Hepatocyte (in vitro differentiated cells): ENCODE measurements around the gene ICA1. TPM values are rescaled to one million over a fixed set of nuclear protein-coding genes. Genes with fewer than 3 reads are reported as not detected.

Source experiments
- DNase-seq: peaks from one replicate; pipeline ENCODE4 v3.0.0-alpha.2; 2016; ENCODE audit warnings: low spot score
- H2AFZ ChIP-seq: fragments of 200-600 bp; sonication (generic); 2 replicates; pipeline ENCODE4 v1.6.0; 2016; ENCODE audit warnings: antibody characterized with exemption, mild to moderate bottlenecking
- H3K27ac ChIP-seq: fragments of 200-600 bp; sonication (generic); 2 replicates; pipeline ENCODE4 v1.5.1; 2016; ENCODE audit warnings: mild to moderate bottlenecking
- H3K27me3 ChIP-seq: fragments of 200-600 bp; sonication (generic); 2 replicates; pipeline ENCODE4 v1.6.1; 2016
- H3K36me3 ChIP-seq: fragments of 200-600 bp; sonication (generic); replicated peaks from 2 replicates; pipeline ENCODE4 v1.5.1; 2016; ENCODE audit warnings: low read depth; ENCODE audit not compliant: insufficient read depth
- H3K4me1 ChIP-seq: fragments of 200-600 bp; sonication (generic); 2 replicates; pipeline ENCODE4 v1.5.1; 2016; ENCODE audit warnings: mild to moderate bottlenecking, moderate library complexity; ENCODE audit not compliant: insufficient read depth
- H3K4me2 ChIP-seq: fragments of 200-600 bp; sonication (generic); 2 replicates; pipeline ENCODE4 v1.6.0; 2016
- H3K4me3 ChIP-seq: fragments of 200-600 bp; sonication (generic); 2 replicates; pipeline ENCODE4 v1.5.1; 2016; ENCODE audit warnings: mild to moderate bottlenecking
- H3K79me2 ChIP-seq: fragments of 200-600 bp; sonication (generic); 2 replicates; pipeline ENCODE4 v1.6.0; 2017; ENCODE audit warnings: mild to moderate bottlenecking
- H3K9me2 ChIP-seq: fragments of 200-600 bp; sonication (generic); replicated peaks from 2 replicates; pipeline ENCODE4 v1.6.0; 2017; ENCODE audit warnings: mild to moderate bottlenecking; ENCODE audit not compliant: insufficient read depth
- H3K9me3 ChIP-seq: fragments of 200-600 bp; sonication (generic); 2 replicates; pipeline ENCODE4 v1.5.1; 2016; ENCODE audit warnings: low read depth, mild to moderate bottlenecking
- H4K20me1 ChIP-seq: fragments of 200-600 bp; sonication (generic); 2 replicates; pipeline ENCODE4 v1.6.0; 2016; ENCODE audit warnings: mild to moderate bottlenecking; ENCODE audit not compliant: insufficient read depth, poor library complexity, severe bottlenecking
- EZH2 ChIP-seq: fragments of 200-600 bp; sonication (generic); IDR thresholded peaks from 2 replicates; pipeline ENCODE4 v1.6.1; 2016; ENCODE audit warnings: antibody characterized with exemption, mild to moderate bottlenecking, borderline replicate concordance
- EZH2phosphoT487 ChIP-seq: fragments of 200-600 bp; sonication (generic); IDR thresholded peaks from one replicate; pipeline ENCODE4 v1.6.1; 2018; ENCODE audit warnings: antibody characterized with exemption, mild to moderate bottlenecking, low read depth, moderate library complexity; ENCODE audit not compliant: unreplicated experiment, severe bottlenecking
- WGBS: methylation state at CpG from one replicate; pipeline ENCODE4 v1.1.6; 2016; ENCODE audit warnings: low lambda C conversion rate; ENCODE audit errors: missing lambda C conversion rate; 5-methylcytosine and 5-hydroxymethylcytosine counted together
- polyA plus RNA-seq: library from polyadenylated mRNA; unstranded; fragments of >200 nt; fragmentation: Nextera tagmentation; extraction: Ambion mirVana; gene quantifications from 2 replicates; pipeline ENCODE4 v1.2.1, GENCODE V29; 2016
- total RNA-seq: library from RNA; depleted of rRNA; stranded (reverse); fragments of >200 nt; gene quantifications from 2 replicates; pipeline ENCODE4 v1.2.3, GENCODE V29; 2014
- TF ChIP-seq, protein P1 (sequence below): fragments of 200-600 bp; sonication (generic); IDR thresholded peaks from 2 replicates; pipeline ENCODE4 v1.5.1; 2016; ENCODE audit warnings: antibody characterized with exemption, mild to moderate bottlenecking; ENCODE audit not compliant: poor library complexity

The ICA1 gene
- total and polyA plus RNA-seq, 2 experiments from 2014 or later, result 32.9 to 40.1 TPM

DNA sequence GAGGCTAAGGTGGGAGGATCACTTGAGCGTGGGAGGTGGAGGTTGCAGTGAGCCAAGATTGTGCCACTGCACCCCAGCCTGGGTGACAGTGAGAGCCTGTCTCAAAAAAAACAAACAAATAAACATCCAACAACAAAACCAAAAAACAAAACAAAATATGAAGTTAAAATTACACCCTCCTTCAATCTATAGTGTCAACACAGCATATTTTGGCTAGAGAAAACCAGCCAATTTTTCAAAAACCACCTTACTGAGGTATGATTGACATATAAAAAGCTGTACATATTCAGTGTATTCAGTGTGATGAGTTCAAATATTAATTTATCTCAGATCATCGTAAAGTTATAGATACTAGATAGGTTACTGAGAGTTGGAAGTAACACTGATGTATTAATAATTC lies 102.4 kb downstream of the ICA1 start:
- 48% methylated on average over 2 of the region's 2 CpGs for WGBS
- Histone ChIP-seq H3K4me3 (no peak overlapping the region), H2AFZ (no peak overlapping the region), H3K4me1 (no peaks in the 10 kb centered on the region), H3K27me3 (no peaks in the 10 kb centered on the region), H4K20me1 (no peaks in the 10 kb centered on the region), H3K27ac (no peak overlapping the region), H3K9me2 (no peaks in the 10 kb centered on the region), H3K36me3 (no peaks in the 10 kb centered on the region), H3K4me2 (no peak overlapping the region), H3K79me2 (no peaks in the 10 kb centered on the region), H3K9me3 (no peaks in the 10 kb centered on the region)
- TF ChIP-seq EZH2 (no peak), EZH2phosphoT487 (no peak)
- TF ChIP-seq, protein P1, sequence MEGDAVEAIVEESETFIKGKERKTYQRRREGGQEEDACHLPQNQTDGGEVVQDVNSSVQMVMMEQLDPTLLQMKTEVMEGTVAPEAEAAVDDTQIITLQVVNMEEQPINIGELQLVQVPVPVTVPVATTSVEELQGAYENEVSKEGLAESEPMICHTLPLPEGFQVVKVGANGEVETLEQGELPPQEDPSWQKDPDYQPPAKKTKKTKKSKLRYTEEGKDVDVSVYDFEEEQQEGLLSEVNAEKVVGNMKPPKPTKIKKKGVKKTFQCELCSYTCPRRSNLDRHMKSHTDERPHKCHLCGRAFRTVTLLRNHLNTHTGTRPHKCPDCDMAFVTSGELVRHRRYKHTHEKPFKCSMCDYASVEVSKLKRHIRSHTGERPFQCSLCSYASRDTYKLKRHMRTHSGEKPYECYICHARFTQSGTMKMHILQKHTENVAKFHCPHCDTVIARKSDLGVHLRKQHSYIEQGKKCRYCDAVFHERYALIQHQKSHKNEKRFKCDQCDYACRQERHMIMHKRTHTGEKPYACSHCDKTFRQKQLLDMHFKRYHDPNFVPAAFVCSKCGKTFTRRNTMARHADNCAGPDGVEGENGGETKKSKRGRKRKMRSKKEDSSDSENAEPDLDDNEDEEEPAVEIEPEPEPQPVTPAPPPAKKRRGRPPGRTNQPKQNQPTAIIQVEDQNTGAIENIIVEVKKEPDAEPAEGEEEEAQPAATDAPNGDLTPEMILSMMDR, result no peak
- no peak for DNase-seq

DNA sequence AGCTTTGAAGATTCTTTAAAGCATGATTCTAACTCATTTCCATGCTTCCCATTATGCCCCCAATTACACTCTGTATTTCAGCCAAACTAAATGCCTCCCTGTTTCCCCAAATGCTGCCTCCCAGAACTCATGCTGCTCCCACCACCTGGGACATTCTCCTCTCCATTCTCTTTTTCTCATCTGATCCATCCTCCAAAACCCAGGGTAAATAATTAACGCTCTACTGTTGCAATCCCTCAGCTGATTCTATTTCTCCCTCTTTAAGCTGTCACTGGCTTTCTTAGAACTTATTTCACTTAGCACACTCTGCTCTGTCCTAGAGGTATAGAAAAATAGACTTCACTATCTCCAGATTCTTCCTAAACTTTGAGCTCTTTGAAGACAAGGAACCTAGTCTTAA lies 104.7 kb downstream of the ICA1 start:
- no peak for DNase-seq
- no peak overlapping the region for H3K27ac ChIP-seq
- H3K4me2 ChIP-seq, result no peak overlapping the region
- no peaks in the 10 kb centered on the region for H3K9me3 ChIP-seq
- H3K9me2 ChIP-seq, result no peaks in the 10 kb centered on the region
- H4K20me1 ChIP-seq, result no peaks in the 10 kb centered on the region
- no peaks in the 10 kb centered on the region for H3K36me3 ChIP-seq
- H3K4me1 ChIP-seq, result no peaks in the 10 kb centered on the region
- H3K27me3 ChIP-seq, result no peaks in the 10 kb centered on the region
- TF ChIP-seq EZH2phosphoT487 (no peak), EZH2 (no peak)
- TF ChIP-seq, protein P1, result no peak
- 75% methylated on average over 1 of the region's 1 CpG for WGBS
- no peak overlapping the region for H2AFZ ChIP-seq
- no peaks in the 10 kb centered on the region for H3K79me2 ChIP-seq
- H3K4me3 ChIP-seq, result no peak overlapping the region

DNA sequence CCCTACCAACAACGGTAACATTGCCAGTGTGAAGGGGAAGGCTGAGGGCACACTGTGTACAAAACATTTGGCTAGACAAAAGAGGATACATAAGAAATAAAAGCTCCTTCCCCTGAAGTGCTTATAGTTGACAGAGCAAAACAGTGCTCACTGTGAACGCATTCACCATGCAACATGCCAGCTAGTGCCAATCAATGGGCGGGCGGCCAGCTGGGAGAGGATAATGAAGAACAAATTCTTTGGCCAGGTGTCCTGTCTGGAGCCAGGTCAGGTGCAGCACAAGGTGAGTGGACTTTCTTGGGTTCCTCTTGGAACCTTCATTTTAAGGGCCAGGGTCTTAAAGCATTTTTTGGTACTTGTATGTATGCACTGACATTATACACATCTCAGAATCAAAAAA lies 106.1 kb downstream of the ICA1 start:
- Histone ChIP-seq H3K27me3 (no peaks in the 10 kb centered on the region), H3K9me2 (no peaks in the 10 kb centered on the region), H3K9me3 (no peaks in the 10 kb centered on the region), H3K4me1 (no peaks in the 10 kb centered on the region), H3K36me3 (no peaks in the 10 kb centered on the region), H3K79me2 (no peaks in the 10 kb centered on the region), H4K20me1 (no peaks in the 10 kb centered on the region), H3K4me3 (no peak overlapping the region), H2AFZ (no peak overlapping the region), H3K4me2 (no peak overlapping the region), H3K27ac (no peak overlapping the region)
- DNase-seq, result no peak
- 96% methylated on average over 4 of the region's 4 CpGs for WGBS
- TF ChIP-seq EZH2 (no peak), EZH2phosphoT487 (no peak)
- TF ChIP-seq, protein P1, result no peak

DNA sequence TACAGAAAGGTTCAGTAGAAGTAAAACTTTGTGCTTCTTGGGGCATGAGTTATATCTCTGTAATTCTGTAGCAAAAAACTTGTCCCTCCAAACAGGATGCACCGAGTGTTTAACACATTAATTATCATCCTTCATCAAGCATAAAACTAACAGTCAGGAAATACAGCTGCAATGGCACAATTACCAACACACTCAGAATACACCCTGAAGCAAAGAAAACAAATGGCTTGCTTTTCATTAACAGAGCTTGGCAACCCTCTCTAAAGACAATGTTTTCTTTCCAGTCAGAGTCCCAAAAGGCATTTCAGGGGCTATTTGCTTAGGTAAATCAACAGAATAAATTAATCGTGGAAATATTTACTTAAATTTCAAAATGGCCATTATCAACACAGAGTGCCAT lies 107.7 kb downstream of the ICA1 start:
- Histone ChIP-seq H3K4me2 (no peak overlapping the region), H4K20me1 (no peaks in the 10 kb centered on the region), H3K4me3 (no peak overlapping the region), H3K27me3 (no peaks in the 10 kb centered on the region), H3K9me3 (no peaks in the 10 kb centered on the region), H3K27ac (no peak overlapping the region), H3K79me2 (no peaks in the 10 kb centered on the region), H3K9me2 (no peaks in the 10 kb centered on the region), H3K4me1 (no peaks in the 10 kb centered on the region), H2AFZ (no peak overlapping the region), H3K36me3 (no peaks in the 10 kb centered on the region)
- no peak for TF ChIP-seq EZH2
- TF ChIP-seq, protein P1, result no peak
- no peak for TF ChIP-seq EZH2phosphoT487
- 46% methylated on average over 2 of the region's 2 CpGs for WGBS
- no peak for DNase-seq
